ENCODE data around the gene MBP. TPM values are rescaled to one million over a fixed set of nuclear protein-coding genes. Genes with fewer than 3 reads are reported as not detected.

Gene MBP
- total and polyA plus RNA-seq, 2 of the 4 experiments (the other 2 are of a cell fraction): 0.72 to 0.90 TPM

DNA sequence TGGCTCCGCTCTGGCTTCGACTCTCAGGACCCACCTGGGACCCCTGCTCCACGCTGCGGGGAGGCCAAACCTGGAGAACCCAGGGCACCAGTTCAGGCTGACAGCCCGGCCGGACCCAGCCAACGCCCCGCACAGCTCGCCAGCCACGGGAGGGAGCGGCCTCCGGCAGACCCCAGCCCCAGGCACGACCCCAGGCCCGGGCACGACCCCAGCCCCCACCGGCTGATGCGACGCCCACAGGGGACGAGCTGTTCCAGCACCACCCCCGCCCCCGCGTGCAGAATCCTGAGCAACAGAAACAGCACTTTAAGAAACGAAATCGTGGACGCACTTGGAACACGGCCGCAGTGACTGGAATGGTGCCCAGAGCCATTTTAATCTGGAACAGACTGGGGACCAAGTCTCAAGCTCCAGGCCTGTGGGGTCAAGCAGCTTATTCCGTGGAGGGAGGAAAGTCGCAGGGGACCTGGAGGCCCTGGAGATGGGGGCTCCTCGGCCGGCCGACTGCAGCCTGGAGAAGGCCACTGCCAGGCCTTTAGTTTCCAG is 74.2 kb downstream of the MBP start:
- in situ Hi-C loops (cut with MboI; ENCODE audit: low sequenced_read_pairs): no loop called here
- CTCF ChIA-PET: interaction anchor here (0.6 kb wide), 1 partner anchor 311 kb away, joined by 5 read pairs; no protein-coding TSS in a partner anchor
- POLR2A ChIA-PET (ENCODE audit: unreplicated experiment): no interaction called here

More for the DNA sequence above, 74.2 kb downstream of the MBP start:
- Histone ChIP-seq H2AK5ac (ENCODE audit: low read depth, low read length) (no peak overlapping the region), H3K79me1 (ENCODE audit: low read depth in 1 of 2, low read length in 2 of 2) (no peaks in the 10 kb centered on the region; a peak in 1 of 4 replicates), H3K27ac (ENCODE audit: insufficient read depth, low read length) (no peak overlapping the region), H2BK120ac (ENCODE audit: low read depth, low read length) (no peak overlapping the region), H2BK20ac (ENCODE audit: low read depth, low read length) (no peak overlapping the region), H3K27me3 (ENCODE audit: control insufficient read depth, insufficient read depth, low read length) (no peaks in the 10 kb centered on the region), H2BK5ac (ENCODE audit: low read depth, low read length, poor library complexity, severe bottlenecking) (no peak overlapping the region), H3K9me3 (ENCODE audit: control insufficient read depth, insufficient read depth, low read length) (no peaks in the 10 kb centered on the region), H3K9me1 (ENCODE audit: insufficient read depth, low read length) (peaks cover 29% of the 10 kb centered on the region), H4K20me1 (ENCODE audit: insufficient read depth, low read length) (no peaks in the 10 kb centered on the region), H2AFZ (replicated peaks; ENCODE audit: low read length, poor library complexity) (peak overlapping the region; percentile 0), H4K91ac (ENCODE audit: insufficient read depth, low read depth, low read length) (no peak overlapping the region), H3K23ac (ENCODE audit: low read depth, low read length) (no peak overlapping the region), H2AK9ac (replicated peaks; ENCODE audit: low read depth, low read length, poor library complexity) (no peak overlapping the region), H3K4me3 (ENCODE audit: insufficient read depth, low read depth, low read length) (no peak overlapping the region), H4K8ac (ENCODE audit: low read depth in 2 of 2, low read length in 2 of 2) (no peak overlapping the region), H3K18ac (ENCODE audit: low read depth, low read length) (no peak overlapping the region), H3K4me2 (ENCODE audit: low read depth, low read length) (no peak overlapping the region), H3K4ac (ENCODE audit: low read depth, low read length) (no peak overlapping the region), H3K36me3 (ENCODE audit: control insufficient read depth, insufficient read depth, low read length) (no peaks in the 10 kb centered on the region), H3K56ac (ENCODE audit: extremely low read depth, insufficient read depth, low read length) (no peak overlapping the region), H3K4me1 (ENCODE audit: control insufficient read depth, insufficient read depth, low read length) (peaks cover 31% of the 10 kb centered on the region), H4K5ac (ENCODE audit: low read depth, low read length) (no peak overlapping the region), H3K9ac (ENCODE audit: low read depth, low read length) (no peak overlapping the region), H3K14ac (replicated peaks; ENCODE audit: low read depth, low read length) (no peak overlapping the region), H2BK15ac (ENCODE audit: low read depth, low read length) (no peak overlapping the region)
- ATAC-seq (ENCODE audit: low read depth) (no peak), DNase-seq (no peak)
- intact Hi-C loops (cut with micrococcal nuclease): no loop called here
- dilution Hi-C loops (cut with HindIII; ENCODE audit: low sequenced_read_pairs, unreplicated experiment): no loop called here
- BruUV-seq (replicated peaks): no TSS peak
- 76% methylated on average over 15 of the region's 32 CpGs; no CpG with 5 or more reads in 1 of the 2 experiments for WGBS, 2 experiments (ENCODE audit: extremely low coverage in 2 of 2, insufficient read length in 1 of 2)
- TF ChIP-seq POLR2A (IDR thresholded peaks at IDR 0.05; ENCODE audit: low read depth, low read length) (no peak), RCOR1 (IDR thresholded peaks at IDR 0.05; ENCODE audit: insufficient replicate concordance, low read length) (no peak), RFX5 (IDR thresholded peaks at IDR 0.05; ENCODE audit: low read depth, low read length) (no peak), MAFK (IDR thresholded peaks at IDR 0.05; ENCODE audit: low read depth, low read length) (no peak), CEBPB (IDR thresholded peaks at IDR 0.05; ENCODE audit: low read depth, low read length) (no peak), BHLHE40 (IDR thresholded peaks at IDR 0.05; ENCODE audit: low read depth, low read length) (no peak), MAZ (IDR thresholded peaks at IDR 0.05; ENCODE audit: borderline replicate concordance, low read depth, low read length) (no peak), RAD21 (IDR thresholded peaks at IDR 0.05; ENCODE audit: low read length) (no peak), CHD1 (IDR thresholded peaks at IDR 0.05; ENCODE audit: low read depth, low read length) (no peak), FOS (IDR thresholded peaks at IDR 0.05; ENCODE audit: low read depth, low read length) (no peak)
- TF ChIP-seq, protein P1, sequence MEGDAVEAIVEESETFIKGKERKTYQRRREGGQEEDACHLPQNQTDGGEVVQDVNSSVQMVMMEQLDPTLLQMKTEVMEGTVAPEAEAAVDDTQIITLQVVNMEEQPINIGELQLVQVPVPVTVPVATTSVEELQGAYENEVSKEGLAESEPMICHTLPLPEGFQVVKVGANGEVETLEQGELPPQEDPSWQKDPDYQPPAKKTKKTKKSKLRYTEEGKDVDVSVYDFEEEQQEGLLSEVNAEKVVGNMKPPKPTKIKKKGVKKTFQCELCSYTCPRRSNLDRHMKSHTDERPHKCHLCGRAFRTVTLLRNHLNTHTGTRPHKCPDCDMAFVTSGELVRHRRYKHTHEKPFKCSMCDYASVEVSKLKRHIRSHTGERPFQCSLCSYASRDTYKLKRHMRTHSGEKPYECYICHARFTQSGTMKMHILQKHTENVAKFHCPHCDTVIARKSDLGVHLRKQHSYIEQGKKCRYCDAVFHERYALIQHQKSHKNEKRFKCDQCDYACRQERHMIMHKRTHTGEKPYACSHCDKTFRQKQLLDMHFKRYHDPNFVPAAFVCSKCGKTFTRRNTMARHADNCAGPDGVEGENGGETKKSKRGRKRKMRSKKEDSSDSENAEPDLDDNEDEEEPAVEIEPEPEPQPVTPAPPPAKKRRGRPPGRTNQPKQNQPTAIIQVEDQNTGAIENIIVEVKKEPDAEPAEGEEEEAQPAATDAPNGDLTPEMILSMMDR (conservative IDR thresholded peaks at IDR 0.05; ENCODE audit: low read depth, low read length): no peak

Measured in IMR-90 (cell line).